MG63 (cell line): ENCODE results near the gene PTGR3. TPM values are rescaled to one million over a fixed set of nuclear protein-coding genes. Genes with fewer than 3 reads are reported as not detected.

Experiments used
- DNase-seq: peaks from one replicate; pipeline ENCODE4 v3.0.0-alpha.2; 2020
- H3K27me3 ChIP-seq: fragments of 250-450 bp; sonication (Bioruptor Pico); 2 replicates; pipeline ENCODE4 v1.5.1; 2020; ENCODE audit warnings: mild to moderate bottlenecking, moderate library complexity
- H3K36me3 ChIP-seq: fragments of 250-450 bp; sonication (Bioruptor Pico); 2 replicates; pipeline ENCODE4 v1.5.1; 2020; ENCODE audit warnings: mild to moderate bottlenecking, moderate library complexity
- H3K4me3 ChIP-seq: fragments of 250-450 bp; sonication (Bioruptor Pico); 2 replicates; pipeline ENCODE4 v1.5.1; 2020; ENCODE audit warnings: mild to moderate bottlenecking, moderate library complexity
- H3K9me3 ChIP-seq: fragments of 250-450 bp; sonication (Bioruptor Pico); 2 replicates; pipeline ENCODE4 v1.5.1; 2020; ENCODE audit warnings: mild to moderate bottlenecking, moderate library complexity
- total RNA-seq: library from RNA; depleted of rRNA; stranded (reverse); fragments of >200 nt; shearing (Covaris generic); gene quantifications from 2 replicates; pipeline ENCODE4 v1.2.3, GENCODE V29; 2014; ENCODE audit warnings: low replicate concordance

PTGR3 gene
- total RNA-seq, 1 experiment from 2014 or later: 21.6 TPM

DNA sequence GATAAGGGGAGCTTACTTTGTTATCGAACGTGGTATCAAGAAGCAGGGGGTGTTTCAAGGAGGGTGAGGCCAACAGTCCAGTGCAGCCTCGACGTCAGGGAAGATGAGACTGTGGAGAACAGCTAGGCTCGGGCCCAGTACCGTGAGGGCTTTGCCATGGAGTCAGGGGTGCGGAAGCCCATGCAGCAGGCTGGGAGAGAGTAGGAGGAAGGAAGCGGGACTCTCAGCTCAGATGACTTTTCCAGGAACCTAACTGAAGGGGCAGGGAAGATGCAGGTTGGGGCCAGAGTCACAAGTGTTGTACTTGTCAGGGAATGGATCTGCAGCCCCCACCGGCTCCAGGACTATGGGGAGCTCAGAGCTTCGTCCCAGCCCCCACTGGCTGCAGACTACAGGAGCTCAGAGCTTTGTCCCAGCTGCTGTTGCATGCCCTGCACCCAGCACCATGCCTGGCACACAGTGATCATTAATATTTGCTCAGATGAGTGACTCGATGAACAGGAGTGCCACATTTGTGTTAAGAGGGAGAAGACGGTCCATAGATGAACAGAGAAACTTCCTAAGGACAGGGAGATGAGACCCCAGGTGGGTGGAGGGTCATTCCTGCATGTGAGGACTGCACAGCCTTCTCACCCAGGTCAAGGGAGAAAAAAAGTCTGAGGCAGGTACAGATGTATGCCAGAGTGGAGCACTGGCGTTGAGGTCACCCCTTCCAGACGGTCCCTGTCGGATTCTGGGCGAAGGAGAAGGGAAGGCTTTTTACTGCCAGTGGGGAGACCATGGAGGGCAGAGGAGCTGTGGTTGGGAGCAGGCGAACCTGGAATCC, 36.4 kb downstream of the PTGR3 start:
- no peak overlapping the region for H3K4me3 ChIP-seq
- no peak for DNase-seq
- H3K27me3 ChIP-seq: no peaks in the 10 kb centered on the region
- H3K36me3 ChIP-seq: no peaks in the 10 kb centered on the region
- H3K9me3 ChIP-seq: no peaks in the 10 kb centered on the region

GRCh38 chr18:75170916-75171315, 38.0 kb downstream of the PTGR3 start:
- H3K36me3 ChIP-seq: no peaks in the 10 kb centered on the region
- DNase-seq: no peak
- H3K4me3 ChIP-seq: no peak overlapping the region
- H3K9me3 ChIP-seq: no peaks in the 10 kb centered on the region
- H3K27me3 ChIP-seq: no peaks in the 10 kb centered on the region

GRCh38 chr18:75170022-75170789, 38.7 kb downstream of the PTGR3 start:
- H3K9me3 ChIP-seq: no peaks in the 10 kb centered on the region
- H3K4me3 ChIP-seq: no peak overlapping the region
- DNase-seq: no peak
- no peaks in the 10 kb centered on the region for H3K27me3 ChIP-seq
- no peaks in the 10 kb centered on the region for H3K36me3 ChIP-seq

DNA sequence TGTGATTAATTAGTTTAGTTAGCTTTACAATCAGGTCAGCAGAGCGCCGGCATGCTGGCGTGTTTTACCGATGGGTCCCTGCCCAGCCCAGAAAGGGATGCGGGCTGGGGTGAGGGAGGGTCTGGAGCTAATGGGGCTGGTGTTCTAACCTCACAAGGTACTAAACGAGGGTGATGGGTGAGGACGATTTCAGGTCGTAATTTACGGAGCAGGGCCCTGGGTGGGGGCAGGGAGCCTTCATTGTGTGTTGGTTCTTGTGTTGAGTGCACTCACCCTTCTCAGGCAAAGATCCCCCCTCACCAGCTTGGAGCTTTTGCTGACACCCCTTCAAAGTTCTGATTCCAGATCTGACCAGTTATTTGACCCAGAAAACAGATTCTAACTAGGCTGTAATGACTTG, 39.5 kb downstream of the PTGR3 start:
- H3K36me3 ChIP-seq: no peaks in the 10 kb centered on the region
- DNase-seq: no peak
- no peaks in the 10 kb centered on the region for H3K27me3 ChIP-seq
- no peaks in the 10 kb centered on the region for H3K9me3 ChIP-seq
- H3K4me3 ChIP-seq: no peak overlapping the region

DNA sequence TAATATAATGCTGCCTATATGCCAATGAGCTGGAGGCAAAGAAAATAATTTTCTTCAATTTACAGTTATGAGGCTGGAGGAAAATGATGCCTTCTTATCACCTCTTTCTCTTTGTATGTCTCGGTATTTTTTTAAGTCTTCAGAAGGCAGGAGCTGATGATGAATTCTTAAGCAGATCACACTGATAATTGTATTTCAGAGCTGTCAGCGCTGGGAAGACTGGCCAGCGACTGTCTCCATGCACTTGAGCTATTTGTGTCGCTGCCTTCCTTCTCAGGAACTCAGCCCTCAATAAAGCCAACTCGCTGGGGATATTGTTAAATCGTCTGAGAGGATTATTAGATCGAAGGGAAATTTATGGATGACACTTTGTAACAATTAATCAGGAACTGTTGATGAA, 40.3 kb downstream of the PTGR3 start:
- no peaks in the 10 kb centered on the region for H3K36me3 ChIP-seq
- peak overlapping the region; percentile 41 for H3K4me3 ChIP-seq
- no peak for DNase-seq
- no peaks in the 10 kb centered on the region for H3K27me3 ChIP-seq
- no peaks in the 10 kb centered on the region for H3K9me3 ChIP-seq

DNA sequence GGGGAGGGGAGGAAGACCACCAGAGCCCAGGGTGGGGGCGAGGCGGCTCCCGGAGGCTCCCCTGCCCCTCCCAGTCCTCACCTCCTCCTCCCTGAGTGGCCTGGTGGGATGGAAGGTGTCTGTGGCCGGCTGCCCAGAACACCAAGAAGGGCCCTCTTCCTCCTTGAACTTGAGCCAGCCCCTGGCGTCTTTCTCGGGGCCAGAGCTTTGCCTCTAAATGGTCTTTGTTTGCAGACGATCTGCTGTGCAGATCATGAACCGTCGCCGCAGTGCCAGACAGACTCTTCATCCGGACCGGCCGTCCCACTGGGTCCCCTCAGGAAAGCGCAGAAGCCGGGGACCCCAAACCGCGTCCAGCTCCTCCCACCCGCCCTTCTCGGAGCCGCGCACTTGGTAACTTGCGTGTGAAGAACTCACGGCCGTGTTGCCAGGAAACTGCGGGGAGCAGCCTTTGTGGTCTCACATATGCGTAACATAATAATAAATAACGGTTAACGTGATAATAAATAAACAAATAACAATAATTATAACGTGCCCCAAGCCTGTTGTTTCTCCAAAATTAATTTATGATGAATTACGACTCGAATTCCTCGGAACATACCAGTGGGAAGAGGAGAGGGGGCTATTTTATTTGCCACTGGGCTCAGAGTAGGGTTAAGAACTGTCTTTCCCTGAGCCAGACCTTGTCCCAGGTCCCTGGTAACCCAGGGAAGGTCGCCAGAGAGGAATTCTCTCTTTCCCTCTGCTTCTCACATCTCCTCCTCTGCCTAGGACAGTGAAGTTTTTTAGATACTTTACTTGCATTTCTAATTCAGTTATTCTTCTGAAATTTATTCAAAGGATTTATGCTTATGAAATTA, 41.0 kb downstream of the PTGR3 start:
- peak overlapping the region; percentile 41 for H3K4me3 ChIP-seq
- H3K36me3 ChIP-seq: no peaks in the 10 kb centered on the region
- DNase-seq: peak; percentile 76
- no peaks in the 10 kb centered on the region for H3K27me3 ChIP-seq
- H3K9me3 ChIP-seq: no peaks in the 10 kb centered on the region

DNA sequence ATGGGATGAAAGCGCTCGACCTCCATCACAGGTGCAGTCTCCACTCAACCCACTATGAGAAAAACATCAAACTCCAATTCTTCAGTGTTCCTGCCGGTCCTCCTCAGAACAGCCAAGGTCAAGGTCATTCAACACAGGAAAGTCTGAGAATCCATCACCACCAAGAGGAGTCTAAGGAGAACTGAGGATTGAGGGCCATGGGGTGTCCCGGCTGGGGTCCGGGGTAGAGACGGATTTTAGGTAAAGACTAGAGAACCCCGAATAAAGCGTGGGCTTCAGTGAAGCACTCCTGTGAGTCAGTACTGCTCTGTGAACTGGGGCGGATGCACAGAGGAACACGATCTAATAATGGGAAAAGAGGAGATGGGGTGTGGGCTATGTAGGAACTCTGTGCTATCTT, 41.8 kb downstream of the PTGR3 start:
- DNase-seq: no peak
- no peaks in the 10 kb centered on the region for H3K27me3 ChIP-seq
- no peaks in the 10 kb centered on the region for H3K9me3 ChIP-seq
- no peak overlapping the region for H3K4me3 ChIP-seq
- H3K36me3 ChIP-seq: no peaks in the 10 kb centered on the region

- Histone ChIP-seq H3K27me3 (no peaks in the 10 kb centered on the region), H3K36me3 (no peaks in the 10 kb centered on the region), H3K9me3 (no peaks in the 10 kb centered on the region), H3K4me3 (no peak overlapping the region)
- no peak for DNase-seq
These were observed 43.0 kb downstream of the PTGR3 start for GRCh38 chr18:75165926-75166325.

DNA sequence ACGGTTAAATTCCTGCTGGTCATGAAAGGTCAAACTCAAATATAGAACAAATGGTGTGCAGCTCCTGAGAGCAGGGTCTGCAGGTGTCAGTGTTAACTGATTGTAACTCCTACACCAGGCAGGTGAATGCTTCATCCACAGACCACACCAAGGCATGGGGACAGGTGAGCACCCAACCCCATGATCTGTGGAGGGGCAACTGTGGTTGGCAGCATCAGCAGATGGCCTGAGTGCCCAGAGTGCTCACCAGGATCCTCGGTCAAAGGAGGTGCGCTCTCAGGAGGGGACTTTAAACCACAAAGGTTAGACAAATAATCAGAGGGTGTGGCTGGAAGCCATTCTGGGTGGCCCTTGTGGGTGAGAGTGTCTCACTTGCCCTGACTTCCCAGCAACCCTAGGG, 44.5 kb downstream of the PTGR3 start:
- no peaks in the 10 kb centered on the region for H3K27me3 ChIP-seq

DNA sequence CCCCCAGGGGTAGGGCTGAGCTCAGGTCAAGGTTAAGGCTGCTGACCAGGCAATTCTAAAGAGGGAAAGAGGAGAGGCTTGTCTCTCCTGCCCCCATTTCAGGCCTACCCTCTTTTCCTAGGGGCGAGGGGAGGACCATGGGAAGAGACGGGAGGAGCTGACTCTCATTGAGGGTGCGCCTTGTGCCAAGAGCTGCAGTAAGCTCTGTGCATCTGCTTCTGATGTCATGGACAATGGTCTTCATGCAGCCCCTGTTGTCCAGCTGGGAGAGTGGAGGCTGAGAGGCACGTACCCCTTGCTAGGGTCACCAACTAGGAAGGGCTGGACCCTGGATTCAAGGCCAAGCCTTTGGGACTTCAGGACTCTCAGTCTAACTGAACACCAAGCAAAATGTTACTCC, 45.2 kb downstream of the PTGR3 start:
- DNase-seq: no peak
- H3K36me3 ChIP-seq: no peaks in the 10 kb centered on the region

More for the DNA sequence above, 44.5 kb downstream of the PTGR3 start:
- Histone ChIP-seq H3K36me3 (no peaks in the 10 kb centered on the region), H3K9me3 (no peaks in the 10 kb centered on the region), H3K4me3 (no peak overlapping the region)
- no peak for DNase-seq

DNA sequence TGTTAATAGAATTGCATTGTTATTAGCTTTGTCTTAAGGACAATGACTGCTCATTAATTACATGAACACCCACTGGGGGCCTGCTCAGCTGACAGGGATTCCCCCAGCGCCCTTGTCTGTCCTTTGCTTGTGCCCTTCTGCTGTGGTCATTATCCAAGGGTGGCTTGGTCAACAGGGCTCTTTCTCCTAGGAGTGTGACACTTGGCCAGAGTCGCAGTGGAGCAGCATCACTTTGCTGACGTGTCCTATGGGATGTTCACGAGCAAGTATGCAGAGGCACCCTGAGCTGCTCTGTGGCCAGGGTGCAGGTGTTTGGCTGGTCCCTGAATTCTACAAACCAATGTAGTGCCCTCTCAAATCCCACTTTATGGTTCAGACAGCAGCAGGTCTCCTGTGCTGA, 46.0 kb downstream of the PTGR3 start:
- no peak for DNase-seq
- Histone ChIP-seq H3K36me3 (no peaks in the 10 kb centered on the region), H3K9me3 (no peaks in the 10 kb centered on the region), H3K4me3 (no peak overlapping the region), H3K27me3 (no peaks in the 10 kb centered on the region)

More for the DNA sequence above, 45.2 kb downstream of the PTGR3 start:
- Histone ChIP-seq H3K9me3 (no peaks in the 10 kb centered on the region), H3K27me3 (no peaks in the 10 kb centered on the region), H3K4me3 (no peak overlapping the region)

DNA sequence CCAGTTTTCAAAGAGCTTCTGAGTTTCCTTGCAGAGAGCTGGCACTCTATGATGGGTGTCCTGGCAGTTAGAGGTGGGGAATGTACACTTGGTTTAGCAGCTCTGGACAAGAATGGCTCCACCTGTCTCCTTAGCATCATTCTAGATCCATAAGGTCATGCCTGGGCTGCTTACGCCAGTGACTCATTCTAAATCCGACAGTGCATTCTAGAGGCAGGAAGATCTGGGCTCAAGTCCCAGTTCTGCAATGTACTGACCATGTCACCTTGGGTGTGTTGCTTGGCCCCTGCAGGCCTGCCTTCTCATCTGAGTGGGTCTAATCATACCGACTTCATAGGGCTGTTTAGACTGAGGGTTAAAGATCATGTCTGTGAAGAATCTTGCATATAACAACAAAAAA, 46.5 kb downstream of the PTGR3 start:
- no peaks in the 10 kb centered on the region for H3K27me3 ChIP-seq
- DNase-seq: peak; percentile 81
- H3K4me3 ChIP-seq: no peak overlapping the region
- H3K9me3 ChIP-seq: no peaks in the 10 kb centered on the region
- no peaks in the 10 kb centered on the region for H3K36me3 ChIP-seq

- Histone ChIP-seq H3K36me3 (no peaks in the 10 kb centered on the region), H3K27me3 (no peaks in the 10 kb centered on the region), H3K4me3 (peak overlapping the region; percentile 48), H3K9me3 (no peaks in the 10 kb centered on the region)
- DNase-seq: peak; percentile 52
These were observed 47.5 kb downstream of the PTGR3 start for GRCh38 chr18:75161256-75162028.

- no peak for DNase-seq
- Histone ChIP-seq H3K36me3 (no peaks in the 10 kb centered on the region), H3K4me3 (no peak overlapping the region), H3K9me3 (no peaks in the 10 kb centered on the region), H3K27me3 (no peaks in the 10 kb centered on the region)
These were observed 48.6 kb downstream of the PTGR3 start for GRCh38 chr18:75160364-75160763.

GRCh38 chr18:75159646-75160356, 49.1 kb downstream of the PTGR3 start:
- H3K4me3 ChIP-seq: no peak overlapping the region
- H3K9me3 ChIP-seq: no peaks in the 10 kb centered on the region
- no peaks in the 10 kb centered on the region for H3K27me3 ChIP-seq
- DNase-seq: no peak
- H3K36me3 ChIP-seq: no peaks in the 10 kb centered on the region

DNA sequence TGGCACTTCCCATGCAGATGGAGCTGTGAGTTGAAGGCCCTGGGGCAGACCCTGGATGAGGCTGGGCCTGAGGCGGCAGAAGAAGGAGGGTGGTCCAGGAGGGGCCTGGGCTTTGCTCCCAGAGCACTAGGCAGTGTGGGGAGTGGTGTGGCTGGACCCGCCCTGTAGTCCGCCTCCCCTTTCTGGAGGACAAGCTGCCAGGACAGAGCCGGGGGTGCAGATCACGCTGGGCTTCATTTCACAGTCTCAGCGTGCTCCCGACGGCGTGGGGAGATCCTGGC, 49.8 kb downstream of the PTGR3 start:
- Histone ChIP-seq H3K4me3 (no peak overlapping the region), H3K9me3 (no peaks in the 10 kb centered on the region), H3K27me3 (no peaks in the 10 kb centered on the region), H3K36me3 (no peaks in the 10 kb centered on the region)
- DNase-seq: no peak
